OCI-LY7 (cell line): Measurements from ENCODE around the gene TOM1L2. TPM values are rescaled to one million over a fixed set of nuclear protein-coding genes. Genes with fewer than 3 reads are reported as not detected.

ENCODE experiments used
- BruUV-seq: library from RNA; stranded (reverse); fragments of 400-500 nt; replicated peaks from 2 replicates; lab custom pipeline; 2021; lab: Mats Ljungman, UMichigan
- CTCF ChIA-PET: fragments of 300-600 bp; sonication (Branson Sonifier 250); formaldehyde crosslinking; loops from one replicate; lab custom pipeline; 2022; ENCODE audit warnings: antibody characterized with exemption; ENCODE audit not compliant: unreplicated experiment; lab: Charles Lee
- POLR2A ChIA-PET: fragments of 300-600 bp; sonication (Branson Sonifier 250); formaldehyde crosslinking; loops from one replicate; lab custom pipeline; 2022; ENCODE audit warnings: antibody characterized with exemption; lab: Charles Lee
- DNase-seq: peaks from one replicate; pipeline ENCODE4 v3.0.0-alpha.2; 2015; ENCODE audit warnings: low spot score
- H2AFZ ChIP-seq: fragments of 200-600 bp; sonication (generic), shearing (Covaris generic); 2 replicates; pipeline ENCODE4 v1.6.1; 2014; ENCODE audit warnings: mild to moderate bottlenecking, antibody characterized with exemption, low read length, moderate library complexity
- H3K27ac ChIP-seq: fragments of 200-600 bp; sonication (generic); 2 replicates; pipeline ENCODE4 v1.5.1; 2014; ENCODE audit warnings: mixed run types, low read depth, mild to moderate bottlenecking, moderate library complexity, low read length, inconsistent platforms; ENCODE audit not compliant: poor library complexity, severe bottlenecking
- H3K36me3 ChIP-seq: fragments of 200-600 bp; sonication (generic); 2 replicates; pipeline ENCODE4 v1.6.1; 2014; ENCODE audit warnings: mild to moderate bottlenecking, antibody characterized with exemption, low read length, moderate library complexity, mixed read lengths; ENCODE audit not compliant: insufficient read depth
- H3K4me1 ChIP-seq: fragments of 200-600 bp; sonication (generic); 2 replicates; pipeline ENCODE4 v1.5.1; 2014; ENCODE audit warnings: mild to moderate bottlenecking, low read length; ENCODE audit not compliant: insufficient read depth, poor library complexity, severe bottlenecking
- H3K4me2 ChIP-seq: fragments of 200-600 bp; sonication (generic); 2 replicates; pipeline ENCODE4 v1.6.1; 2014; ENCODE audit warnings: mild to moderate bottlenecking, low read length
- H3K4me3 ChIP-seq: fragments of 200-600 bp; sonication (generic); 2 replicates; pipeline ENCODE4 v1.5.1; 2014; ENCODE audit warnings: mild to moderate bottlenecking, low read depth, low read length; ENCODE audit not compliant: poor library complexity, severe bottlenecking
- H3K79me2 ChIP-seq: fragments of 200-600 bp; sonication (generic); 2 replicates; pipeline ENCODE4 v1.6.1; 2016; ENCODE audit warnings: low read depth, mild to moderate bottlenecking, low read length, moderate library complexity, mixed read lengths; ENCODE audit not compliant: insufficient read depth
- H3K9me2 ChIP-seq: fragments of 200-600 bp; sonication (generic); 2 replicates; pipeline ENCODE4 v1.6.1; 2016; ENCODE audit warnings: mild to moderate bottlenecking, low read length, mixed read lengths; ENCODE audit not compliant: insufficient read depth
- H3K9me3 ChIP-seq: fragments of 200-600 bp; sonication (generic); 2 replicates; pipeline ENCODE4 v1.6.1; 2014; ENCODE audit warnings: mild to moderate bottlenecking, mixed run types, low read length, mixed read lengths
- H4K20me1 ChIP-seq: fragments of 200-600 bp; sonication (generic); 2 replicates; pipeline ENCODE4 v1.6.1; 2014; ENCODE audit warnings: mild to moderate bottlenecking, antibody characterized with exemption, low read length, moderate library complexity, mixed read lengths; ENCODE audit not compliant: insufficient read depth
- CTCF ChIP-seq: fragments of 200-600 bp; sonication (generic); conservative IDR thresholded peaks from 2 replicates; pipeline ENCODE4 v1.5.1; 2014; ENCODE audit warnings: mild to moderate bottlenecking, antibody characterized with exemption, low read length, moderate library complexity, mixed read lengths
- EZH2phosphoT487 ChIP-seq: fragments of 200-600 bp; sonication (generic); IDR thresholded peaks from 2 replicates; pipeline ENCODE4 v1.6.1; 2018; ENCODE audit warnings: low read depth, borderline replicate concordance, mild to moderate bottlenecking, mixed run types, antibody characterized with exemption, low read length, moderate library complexity, mixed read lengths
- intact Hi-C: fragments of 100-400 bp; cut with micrococcal nuclease; formaldehyde crosslinking; loops from one replicate; pipeline ENCODE4 v1.10.0; 2022; ENCODE audit not compliant: unreplicated experiment
- total RNA-seq, 2 experiments: library from RNA; depleted of rRNA in 1 of 2; stranded (reverse); fragments of >200 nt in 1 of 2; shearing (Covaris generic) in 1 of 2; gene quantifications; 2 replicates each; pipeline ENCODE4 v1.2.3, GENCODE V29; 2014 to 2022

TOM1L2 gene
- total RNA-seq, 2 experiments from 2014 or later: 4.9 to 14.3 TPM

GRCh38 chr17:17804007-17804406, 168.2 kb downstream of the TOM1L2 start:
- H3K9me3 ChIP-seq: no peaks in the 10 kb centered on the region
- H3K4me1 ChIP-seq: peaks cover 5% of the 10 kb centered on the region
- H3K36me3 ChIP-seq: peaks cover 15% of the 10 kb centered on the region; the same call in 1 of the 2 replicates
- no peaks in the 10 kb centered on the region for H4K20me1 ChIP-seq
- H3K4me3 ChIP-seq: no peak overlapping the region
- intact Hi-C loops: no loop called here
- POLR2A ChIA-PET: no interaction called here
- H2AFZ ChIP-seq: no peak overlapping the region
- no peak for DNase-seq
- H3K79me2 ChIP-seq: no peaks in the 10 kb centered on the region
- no peak overlapping the region for H3K27ac ChIP-seq
- H3K9me2 ChIP-seq: no peaks in the 10 kb centered on the region
- CTCF ChIA-PET: no interaction called here
- TF ChIP-seq CTCF: no peak
- TF ChIP-seq EZH2phosphoT487: no peak
- no TSS peak for BruUV-seq
- H3K4me2 ChIP-seq: no peak overlapping the region

GRCh38 chr17:17801800-17802481, 170.3 kb downstream of the TOM1L2 start:
- no TSS peak for BruUV-seq
- H3K27ac ChIP-seq: no peak overlapping the region
- H3K36me3 ChIP-seq: peaks cover 18% of the 10 kb centered on the region; the same call in 1 of the 2 replicates
- H4K20me1 ChIP-seq: no peaks in the 10 kb centered on the region
- DNase-seq: no peak
- intact Hi-C loops: no loop called here
- CTCF ChIA-PET: no interaction called here
- no peaks in the 10 kb centered on the region for H3K9me3 ChIP-seq
- POLR2A ChIA-PET: no interaction called here
- H3K9me2 ChIP-seq: no peaks in the 10 kb centered on the region
- no peaks in the 10 kb centered on the region for H3K4me1 ChIP-seq
- no peak overlapping the region for H3K4me3 ChIP-seq
- TF ChIP-seq CTCF: no peak
- no peak overlapping the region for H2AFZ ChIP-seq
- no peaks in the 10 kb centered on the region for H3K79me2 ChIP-seq
- no peak overlapping the region for H3K4me2 ChIP-seq

- peaks cover 32% of the 10 kb centered on the region; the same call in 1 of the 2 replicates for H3K36me3 ChIP-seq
- H3K27ac ChIP-seq: no peak overlapping the region
- no peak overlapping the region for H3K4me3 ChIP-seq
- ChIA-PET POLR2A (no interaction called here), CTCF (no interaction called here)
- no peaks in the 10 kb centered on the region for H3K9me2 ChIP-seq
- no peak overlapping the region for H2AFZ ChIP-seq
- intact Hi-C loops: no loop called here
- TF ChIP-seq CTCF (no peak), EZH2phosphoT487 (no peak)
- DNase-seq: no peak
- H4K20me1 ChIP-seq: no peaks in the 10 kb centered on the region
- no TSS peak for BruUV-seq
- no peaks in the 10 kb centered on the region for H3K9me3 ChIP-seq
- no peaks in the 10 kb centered on the region for H3K4me1 ChIP-seq
- no peaks in the 10 kb centered on the region for H3K79me2 ChIP-seq
- H3K4me2 ChIP-seq: no peak overlapping the region
Observed at GRCh38 chr17:17800504-17801021, 171.6 kb downstream of the TOM1L2 start.
